Retinal pigment epithelial cell (primary cell): ENCODE data around the gene APOA4.

ENCODE experiments used
- DNase-seq: peaks from one replicate; pipeline ENCODE4 v3.0.0-alpha.2; 2010; ENCODE audit warnings: low read depth
- H3K4me3 ChIP-seq: 2 replicates; pipeline ENCODE4 v1.5.1; 2011; ENCODE audit warnings: mild to moderate bottlenecking, low read length, control low read depth, moderate library complexity
- TF ChIP-seq, protein P1 (sequence below): conservative IDR thresholded peaks from 2 replicates; pipeline ENCODE4 v1.5.1; 2011; ENCODE audit warnings: low read depth, low read length, control low read depth, inconsistent platforms

Gene APOA4

DNA sequence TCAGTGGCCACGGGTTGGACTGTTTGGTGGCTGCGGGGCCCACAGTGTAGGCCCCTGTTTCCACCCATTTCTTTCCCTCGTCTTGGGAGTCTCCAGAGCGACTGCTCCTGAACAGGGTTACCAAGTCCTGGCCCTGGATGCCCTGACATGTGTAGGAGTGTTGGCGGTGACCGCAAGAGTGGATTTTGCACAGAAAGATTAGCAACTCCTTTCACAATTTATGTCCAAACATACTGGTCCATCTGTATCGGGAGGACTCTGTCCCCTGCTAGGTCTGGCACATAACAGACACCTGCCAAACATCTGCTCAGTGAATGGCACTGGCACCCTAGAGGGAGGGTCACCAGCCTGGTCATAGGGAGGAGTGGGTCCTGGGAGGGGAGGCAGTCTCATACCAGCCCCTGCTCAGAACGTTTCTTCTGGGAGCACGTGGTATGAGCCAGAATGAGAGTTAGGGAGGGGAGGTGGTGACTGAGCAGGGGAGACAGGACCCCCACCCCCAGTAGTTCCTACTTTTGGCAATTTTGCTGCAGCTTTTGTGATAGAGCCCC is 17.7 kb upstream of the APOA4 start:
- TF ChIP-seq, protein P1, sequence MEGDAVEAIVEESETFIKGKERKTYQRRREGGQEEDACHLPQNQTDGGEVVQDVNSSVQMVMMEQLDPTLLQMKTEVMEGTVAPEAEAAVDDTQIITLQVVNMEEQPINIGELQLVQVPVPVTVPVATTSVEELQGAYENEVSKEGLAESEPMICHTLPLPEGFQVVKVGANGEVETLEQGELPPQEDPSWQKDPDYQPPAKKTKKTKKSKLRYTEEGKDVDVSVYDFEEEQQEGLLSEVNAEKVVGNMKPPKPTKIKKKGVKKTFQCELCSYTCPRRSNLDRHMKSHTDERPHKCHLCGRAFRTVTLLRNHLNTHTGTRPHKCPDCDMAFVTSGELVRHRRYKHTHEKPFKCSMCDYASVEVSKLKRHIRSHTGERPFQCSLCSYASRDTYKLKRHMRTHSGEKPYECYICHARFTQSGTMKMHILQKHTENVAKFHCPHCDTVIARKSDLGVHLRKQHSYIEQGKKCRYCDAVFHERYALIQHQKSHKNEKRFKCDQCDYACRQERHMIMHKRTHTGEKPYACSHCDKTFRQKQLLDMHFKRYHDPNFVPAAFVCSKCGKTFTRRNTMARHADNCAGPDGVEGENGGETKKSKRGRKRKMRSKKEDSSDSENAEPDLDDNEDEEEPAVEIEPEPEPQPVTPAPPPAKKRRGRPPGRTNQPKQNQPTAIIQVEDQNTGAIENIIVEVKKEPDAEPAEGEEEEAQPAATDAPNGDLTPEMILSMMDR, result no peak
- DNase-seq, result no peak
- H3K4me3 ChIP-seq, result no peak overlapping the region

DNA sequence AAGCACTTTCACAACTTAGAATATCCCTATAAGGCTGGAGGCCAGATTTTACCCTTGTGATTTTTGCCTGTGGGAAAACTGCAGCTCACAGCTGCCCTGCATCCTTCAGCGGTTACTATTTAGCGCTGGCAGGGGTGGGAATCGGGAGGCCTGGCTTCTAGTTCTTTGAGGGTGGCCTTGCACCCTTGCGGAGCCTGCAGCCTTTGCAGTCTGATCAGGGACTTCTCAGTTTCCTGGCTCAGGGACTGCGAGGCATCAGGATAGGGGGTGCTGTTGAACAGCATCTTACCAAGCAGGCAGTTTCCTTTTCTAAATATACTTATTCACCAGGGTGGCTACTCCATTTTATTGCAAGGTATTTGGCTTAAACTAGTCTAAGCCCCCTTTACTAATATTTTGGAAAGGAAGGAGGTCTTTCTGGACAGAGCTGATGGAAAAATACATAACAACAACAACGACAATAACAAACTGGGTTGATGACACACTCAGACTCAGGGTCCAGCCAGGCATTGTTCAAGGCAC is 17.2 kb upstream of the APOA4 start:
- no peak for DNase-seq

GRCh38 chr11:116838321-116839084 is 15.4 kb upstream of the APOA4 start:
- no peak for DNase-seq
- TF ChIP-seq, protein P1, result no peak

More for the DNA sequence above, 17.2 kb upstream of the APOA4 start:
- H3K4me3 ChIP-seq, result no peak overlapping the region
- TF ChIP-seq, protein P1, result no peak

GRCh38 chr11:116837231-116838091 is 14.4 kb upstream of the APOA4 start, which contains the start of gene APOA1:
Gene APOA1 (minus strand): TSS chr11:116837622. CDS start chr11:116837387, 235 bp downstream.
- TF ChIP-seq, protein P1, result no peak
- H3K4me3 ChIP-seq, result no peak within 1 kb of the TSS
- DNase-seq, result no peak

More at GRCh38 chr11:116838321-116839084, 15.4 kb upstream of the APOA4 start:
- no peak overlapping the region for H3K4me3 ChIP-seq

DNA sequence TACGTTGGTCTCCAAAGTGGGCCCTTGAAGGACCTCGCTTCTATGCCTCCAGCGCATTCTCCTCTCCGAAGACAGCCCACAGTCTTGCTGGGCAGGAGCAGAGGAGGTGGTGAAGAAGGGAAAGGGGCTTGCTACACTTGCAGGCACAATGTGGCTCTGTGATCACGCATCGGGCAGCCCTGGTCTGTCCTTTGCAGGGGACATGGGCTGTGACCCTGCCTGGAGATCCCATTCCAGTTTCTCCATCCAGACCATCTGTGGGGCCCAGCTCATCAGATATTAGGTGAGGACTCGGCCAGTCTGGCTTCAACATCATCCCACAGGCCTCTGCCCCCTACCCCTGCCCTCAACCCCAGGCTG is 13.5 kb upstream of the APOA4 start:
- DNase-seq, result no peak
- TF ChIP-seq, protein P1, result no peak
- no peak overlapping the region for H3K4me3 ChIP-seq

DNA sequence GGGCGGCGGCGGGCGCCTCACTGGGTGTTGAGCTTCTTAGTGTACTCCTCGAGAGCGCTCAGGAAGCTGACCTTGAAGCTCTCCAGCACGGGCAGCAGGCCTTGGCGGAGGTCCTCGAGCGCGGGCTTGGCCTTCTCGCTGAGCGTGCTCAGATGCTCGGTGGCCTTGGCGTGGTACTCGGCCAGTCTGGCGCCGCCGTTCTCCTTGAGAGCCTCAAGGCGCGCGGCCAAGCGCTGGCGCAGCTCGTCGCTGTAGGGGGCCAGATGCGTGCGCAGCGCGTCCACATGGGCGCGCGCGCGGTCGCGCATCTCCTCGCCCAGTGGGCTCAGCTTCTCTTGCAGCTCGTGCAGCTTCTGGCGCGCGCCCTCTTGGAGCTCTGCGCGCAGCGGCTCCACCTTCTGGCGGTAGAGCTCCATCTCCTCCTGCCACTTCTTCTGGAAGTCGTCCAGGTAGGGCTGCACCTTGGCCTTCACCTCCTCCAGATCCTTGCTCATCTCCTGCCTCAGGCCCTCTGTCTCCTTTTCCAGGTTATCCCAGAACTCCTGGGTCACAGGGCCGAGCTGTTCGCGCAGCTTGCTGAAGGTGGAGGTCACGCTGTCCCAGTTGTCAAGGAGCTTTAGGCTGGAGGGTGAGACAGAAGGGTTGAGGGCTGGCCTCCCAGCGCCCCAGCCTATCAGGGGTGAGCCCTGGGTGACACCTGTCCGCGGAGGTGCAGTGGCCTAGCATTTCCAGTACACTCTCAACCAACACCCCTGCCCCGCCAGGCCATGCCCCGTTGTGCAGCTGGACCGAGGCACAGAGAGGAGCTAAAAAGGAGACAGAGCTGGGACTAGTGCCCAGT is 12.9 kb upstream of the APOA4 start:
- TF ChIP-seq, protein P1, result peak; percentile 62
- peak; percentile 51 for DNase-seq
- H3K4me3 ChIP-seq, result peak overlapping the region; percentile 26
